ENCODE results near the gene GPR4.

Gene GPR4

GRCh38 chr19:45547211-45547770 lies 54.7 kb downstream of the GPR4 start:
- Histone ChIP-seq H3K4me2 (ENCODE audit: low read depth, low read length, poor library complexity, severe bottlenecking) (no peak overlapping the region), H3F3A (ENCODE audit: low read depth) (no peaks in the 10 kb centered on the region), H3K4me1 (ENCODE audit: insufficient read depth, low read length, poor library complexity, severe bottlenecking) (peaks cover under 1% of the 10 kb centered on the region), H2AFZ (ENCODE audit: low read length) (no peak overlapping the region), H3K27me3 (ENCODE audit: insufficient read depth, low read length, poor library complexity, severe bottlenecking) (peaks cover 7% of the 10 kb centered on the region), H3K9me2 (replicated peaks; ENCODE audit: low read depth, low read length) (no peaks in the 10 kb centered on the region), H4K20me1 (ENCODE audit: insufficient read depth, low read length, poor library complexity, severe bottlenecking) (no peaks in the 10 kb centered on the region), H3K9ac (ENCODE audit: low read depth, low read length, poor library complexity, severe bottlenecking) (no peak overlapping the region), H3K4me3 (ENCODE audit: low read length, poor library complexity, severe bottlenecking) (no peak overlapping the region), H3K9me3 (ENCODE audit: insufficient read depth, low read depth, low read length) (no peaks in the 10 kb centered on the region), H3K79me2 (ENCODE audit: insufficient read depth, low read length) (no peaks in the 10 kb centered on the region), H3K36me3 (ENCODE audit: insufficient read depth, low read length) (no peaks in the 10 kb centered on the region)
- TF ChIP-seq EZH2phosphoT487 (IDR thresholded peaks at IDR 0.05; ENCODE audit: borderline replicate concordance), result no peak
- TF ChIP-seq CTCF (conservative IDR thresholded peaks at IDR 0.05; ENCODE audit: low read length), result no peak

- H4K20me1 ChIP-seq (ENCODE audit: insufficient read depth, low read length, poor library complexity, severe bottlenecking), result peaks cover 2% of the 10 kb centered on the region
- TF ChIP-seq CTCF (conservative IDR thresholded peaks at IDR 0.05; ENCODE audit: low read length), result no peak
- TF ChIP-seq EZH2phosphoT487 (IDR thresholded peaks at IDR 0.05; ENCODE audit: borderline replicate concordance), result no peak
- H3F3A ChIP-seq (ENCODE audit: low read depth), result no peaks in the 10 kb centered on the region
- H3K79me2 ChIP-seq (ENCODE audit: insufficient read depth, low read length), result no peaks in the 10 kb centered on the region
- no peak overlapping the region for H3K4me2 ChIP-seq (ENCODE audit: low read depth, low read length, poor library complexity, severe bottlenecking)
- H3K9me3 ChIP-seq (ENCODE audit: insufficient read depth, low read depth, low read length), result no peaks in the 10 kb centered on the region
- H3K36me3 ChIP-seq (ENCODE audit: insufficient read depth, low read length), result no peaks in the 10 kb centered on the region
- H3K4me1 ChIP-seq (ENCODE audit: insufficient read depth, low read length, poor library complexity, severe bottlenecking), result peaks cover 6% of the 10 kb centered on the region
- no peak overlapping the region for H2AFZ ChIP-seq (ENCODE audit: low read length)
- H3K9me2 ChIP-seq (replicated peaks; ENCODE audit: low read depth, low read length), result no peaks in the 10 kb centered on the region
- H3K9ac ChIP-seq (ENCODE audit: low read depth, low read length, poor library complexity, severe bottlenecking), result no peak overlapping the region
- no peak overlapping the region for H3K4me3 ChIP-seq (ENCODE audit: low read length, poor library complexity, severe bottlenecking)
- peaks cover 36% of the 10 kb centered on the region for H3K27me3 ChIP-seq (ENCODE audit: insufficient read depth, low read length, poor library complexity, severe bottlenecking)
Observed at GRCh38 chr19:45542234-45542668, 59.8 kb downstream of the GPR4 start.

All from Loucy (cell line).